Testis (tissue), 2 donors: ENCODE results near the gene OPN3.

Source experiments
- CTCF ChIP-seq, 3 experiments: fragments of 450-650 bp in 2 of 3; fragments of 200-600 bp in 1 of 3; sonication (generic) in 1 of 3; IDR thresholded peaks; one replicate each; pipeline ENCODE4 v1.5.1; 2016 to 2019; ENCODE audit warnings: antibody characterized with exemption in 3 of 3, mild to moderate bottlenecking in 2 of 3, moderate library complexity in 1 of 3
- POLR2A ChIP-seq: fragments of 450-650 bp; IDR thresholded peaks from one replicate; pipeline ENCODE4 v1.6.1; 2017; ENCODE audit warnings: antibody characterized with exemption, mild to moderate bottlenecking, moderate library complexity

- TF ChIP-seq CTCF (IDR thresholded peaks at IDR 0.05) (no peak), POLR2A (no peak)
These were observed 10.2 kb downstream of the OPN3 start for GRCh38 chr1:241630005-241630404.
